K562 (cell line): ENCODE data around the gene SAXO1. TPM values are rescaled to one million over a fixed set of nuclear protein-coding genes. Genes with fewer than 3 reads are reported as not detected.

Experiments
- ATAC-seq: fragments of 200-7000 bp; cut with Tn5 transposase; 3 replicates; pipeline ENCODE4 v1.9.1; 2020; ENCODE audit warnings: moderate library complexity
- BruUV-seq: library from RNA; stranded (reverse); fragments of 400-500 nt; replicated peaks from 2 replicates; lab custom pipeline; 2021; lab: Mats Ljungman, UMichigan
- CTCF ChIA-PET: fragments of 300-600 bp; formaldehyde crosslinking; extraction: SDS; loops from one replicate; lab custom pipeline; 2021; ENCODE audit warnings: low intra/inter-chr PET ratio; lab: Yijun Ruan, JAX
- POLR2A ChIA-PET: fragments of 300-600, 350-650 bp; sonication (Branson Sonifier 250); formaldehyde crosslinking; extraction: SDS; loops from one replicate; lab custom pipeline; 2021; ENCODE audit warnings: antibody characterized with exemption, inconsistent platforms; lab: Yijun Ruan, JAX
- DNase-seq, 4 experiments: peaks; one replicate each; pipeline versions ENCODE4 v3.0.0 to v3.0.0-alpha.2; 2011 to 2018; ENCODE audit warnings: low spot score in 3 of 4, mixed read lengths in 3 of 4; ENCODE audit errors: extremely low read depth in 1 of 4
- FAIRE-seq: peaks from 2 replicates; lab custom pipeline; 2011; peaks lifted over from hg19 to GRCh38; lab: Jason Lieb, UNC
- H2AFZ ChIP-seq: 2 replicates; pipeline ENCODE4 v1.6.0; 2011; ENCODE audit warnings: low read depth, low read length, control low read depth, inconsistent platforms
- H3K27ac ChIP-seq: fragments of 200-600 bp; 3 replicates; pipeline ENCODE4 v1.8.0; 2011; ENCODE audit warnings: low read depth, mild to moderate bottlenecking, control low read depth, inconsistent platforms, low read length, moderate library complexity, mixed read lengths; ENCODE audit errors: extremely low read depth
- H3K27me3 ChIP-seq, 2 experiments: fragments of 300-600 bp in 1 of 2; 2 replicates in 1 of 2; 3 replicates in 1 of 2; pipeline versions ENCODE4 v1.6.0 to v1.8.0; 2011; ENCODE audit warnings: inconsistent platforms in 2 of 2, low read length in 2 of 2, mild to moderate bottlenecking in 1 of 2, mixed read lengths in 1 of 2, moderate library complexity in 1 of 2; ENCODE audit not compliant: control insufficient read depth in 2 of 2, insufficient read depth in 2 of 2
- H3K36me3 ChIP-seq: fragments of 300-600 bp; 3 replicates; pipeline ENCODE4 v1.8.0; 2011; ENCODE audit warnings: mild to moderate bottlenecking, low read length, inconsistent platforms; ENCODE audit not compliant: control insufficient read depth, insufficient read depth
- H3K4me1 ChIP-seq, 2 experiments: fragments of 200-600 bp in 1 of 2; replicated peaks in 1 of 2; 2 replicates in 1 of 2; 3 replicates in 1 of 2; pipeline versions ENCODE4 v1.5.1 to v1.8.0; 2011; ENCODE audit warnings: inconsistent platforms in 2 of 2, low read length in 2 of 2, mild to moderate bottlenecking in 1 of 2, mixed read lengths in 1 of 2, moderate library complexity in 1 of 2; ENCODE audit not compliant: control insufficient read depth in 2 of 2, insufficient read depth in 2 of 2
- H3K4me2 ChIP-seq: 2 replicates; pipeline ENCODE4 v1.6.1; 2011; ENCODE audit warnings: low read length, control low read depth, inconsistent platforms, mixed read lengths; ENCODE audit not compliant: insufficient read depth
- H3K4me3 ChIP-seq: fragments of 200-600 bp; sonication (generic), shearing (Covaris generic); 2 replicates; pipeline ENCODE4 v1.5.1; 2016; ENCODE audit warnings: control low read depth, inconsistent platforms
- H3K79me2 ChIP-seq: fragments of 200-600 bp; 3 replicates; pipeline ENCODE4 v1.8.0; 2011; ENCODE audit warnings: low read length, inconsistent platforms; ENCODE audit not compliant: control insufficient read depth, insufficient read depth
- H3K9ac ChIP-seq, 2 experiments: 2 replicates each; pipeline versions ENCODE4 v1.6.0 to v1.6.1; 2011; ENCODE audit warnings: low read depth in 2 of 2, low read length in 2 of 2, control low read depth in 1 of 2, inconsistent platforms in 1 of 2, mild to moderate bottlenecking in 1 of 2, mixed read lengths in 1 of 2; ENCODE audit not compliant: insufficient read depth in 1 of 2
- H3K9me1 ChIP-seq: one replicate; pipeline ENCODE4 v1.6.0; 2011; ENCODE audit warnings: inconsistent platforms, mild to moderate bottlenecking, low read length, moderate library complexity; ENCODE audit not compliant: control insufficient read depth, insufficient read depth
- H3K9me3 ChIP-seq: replicated peaks from 2 replicates; pipeline ENCODE4 v1.5.1; 2011; ENCODE audit warnings: low read depth, low read length, inconsistent platforms; ENCODE audit not compliant: control insufficient read depth, insufficient read depth
- H4K20me1 ChIP-seq: replicated peaks from 2 replicates; pipeline ENCODE4 v1.6.1; 2011; ENCODE audit warnings: low read length, inconsistent platforms, mixed read lengths; ENCODE audit not compliant: control insufficient read depth, insufficient read depth
- E2F1 ChIP-seq: sonication (generic); formaldehyde crosslinking; IDR thresholded peaks from 2 replicates; pipeline ENCODE4 v1.8.1; 2023; ENCODE audit warnings: mild to moderate bottlenecking, missing genetic modification reagents, moderate library complexity
- ETV1 ChIP-seq: fragments of 450-650 bp; conservative IDR thresholded peaks from 2 replicates; pipeline ENCODE4 v1.6.1; 2016; ENCODE audit warnings: missing genetic modification characterization, control low read depth, low read depth, missing compliant biosample characterization
- ETV5 ChIP-seq: sonication (generic); formaldehyde crosslinking; IDR thresholded peaks from 2 replicates; pipeline ENCODE4 v1.4.0; 2020; ENCODE audit warnings: low read depth, mild to moderate bottlenecking, missing genetic modification reagents
- FOXP1 ChIP-seq: sonication (generic); formaldehyde crosslinking; IDR thresholded peaks from 2 replicates; pipeline ENCODE4 v1.8.0; 2022; ENCODE audit warnings: mild to moderate bottlenecking, missing genetic modification reagents
- GTF2A2 ChIP-seq: IDR thresholded peaks from 2 replicates; pipeline ENCODE4 v1.6.1; 2016; ENCODE audit warnings: mild to moderate bottlenecking, missing genetic modification characterization, missing compliant biosample characterization
- MTA3 ChIP-seq: fragments of 450-650 bp; formaldehyde crosslinking; IDR thresholded peaks from 2 replicates; pipeline ENCODE4 v1.6.1; 2017; ENCODE audit warnings: mild to moderate bottlenecking, borderline replicate concordance
- OTX1 ChIP-seq: fragments of 450-650 bp; formaldehyde crosslinking; IDR thresholded peaks from 2 replicates; pipeline ENCODE4 v1.4.0; 2022; ENCODE audit warnings: mild to moderate bottlenecking
- SLC30A9 ChIP-seq: fragments of 250-450 bp; sonication (Bioruptor Pico); IDR thresholded peaks from 2 replicates; pipeline ENCODE4 v1.8.0; 2022; ENCODE audit warnings: mild to moderate bottlenecking, moderate library complexity
- SRSF7 ChIP-seq: fragments of 200-400 bp; formaldehyde crosslinking; optimal IDR thresholded peaks from 2 replicates; pipeline ENCODE3; 2017; ENCODE audit warnings: mild to moderate bottlenecking, low read depth, low read length
- SRSF9 ChIP-seq: fragments of 200-400 bp; formaldehyde crosslinking; IDR thresholded peaks from 2 replicates; pipeline ENCODE4 v1.6.1; 2017; ENCODE audit warnings: low read depth, low read length, borderline replicate concordance
- TOE1 ChIP-seq, 2 experiments: fragments of 450-650 bp in 1 of 2; sonication (generic) in 1 of 2; formaldehyde crosslinking in 1 of 2; IDR thresholded peaks; 2 replicates each; pipeline versions ENCODE4 v1.7.1 to v1.8.0; 2016 to 2022; ENCODE audit warnings: borderline replicate concordance in 2 of 2, mild to moderate bottlenecking in 2 of 2, antibody characterized with exemption in 1 of 2, inconsistent platforms in 1 of 2, low read depth in 1 of 2, missing genetic modification reagents in 1 of 2, moderate library complexity in 1 of 2
- ZNF212 ChIP-seq: fragments of 450-650 bp; formaldehyde crosslinking; IDR thresholded peaks from 2 replicates; pipeline ENCODE4 v1.4.0; 2020; ENCODE audit warnings: mild to moderate bottlenecking
- WGBS: fragments of 100-300 bp; shearing (Covaris generic); methylation state at CpG from one replicate; pipeline ENCODE4 v1.1.6; 2016; ENCODE audit warnings: low coverage, mixed read lengths; ENCODE audit not compliant: insufficient coverage; ENCODE audit errors: missing lambda C conversion rate; 5-methylcytosine and 5-hydroxymethylcytosine counted together
- in situ Hi-C: fragments of 300-500 bp; cut with MboI; formaldehyde crosslinking; loops from 4 replicates; pipeline ENCODE4 v1.15.0; 2018; ENCODE audit warnings: inconsistent platforms, mixed read lengths
- intact Hi-C: fragments of 100-400 bp; cut with micrococcal nuclease; formaldehyde crosslinking; loops from 2 replicates; pipeline ENCODE4 v1.14.2; 2022
- polyA plus RNA-seq, 8 experiments: library from polyadenylated mRNA; depleted of rRNA in 4 of 8; stranded (reverse) in 5 of 8; unstranded in 3 of 8; fragments of >200 nt; fragmentation: Nextera tagmentation in 2 of 8; fragmentation: Illumina TruSeq in 1 of 8; extraction: Ambion mirVana in 2 of 8; extraction: Trizol in 1 of 8; gene quantifications; 2 replicates each; pipeline versions ENCODE4 v1.2.1 to v1.2.3, GENCODE V29; 2011 to 2014; ENCODE audit warnings: inconsistent platforms in 1 of 8, missing spikeins in 1 of 8
- total RNA-seq, 7 experiments: library from RNA; depleted of rRNA in 6 of 7; stranded (reverse); fragments of >200 nt in 6 of 7; fragmentation: Illumina TruSeq in 2 of 7; extraction: Trizol in 2 of 7; gene quantifications; 2 replicates each; pipeline versions ENCODE4 v1.2.1 to v1.2.3, GENCODE V29; 2011 to 2021; ENCODE audit warnings: low replicate concordance in 1 of 7
- TF ChIP-seq, protein P1 (sequence below): fragments of 450-650 bp; IDR thresholded peaks from 2 replicates; pipeline ENCODE4 v1.6.1; 2016; ENCODE audit warnings: mild to moderate bottlenecking

SAXO1 gene
- total and polyA plus RNA-seq, 9 of the 15 experiments (the other 6 are each of a cell fraction or from before 2014, with no cell fraction given): 0.04 TPM; not detected in 8

DNA sequence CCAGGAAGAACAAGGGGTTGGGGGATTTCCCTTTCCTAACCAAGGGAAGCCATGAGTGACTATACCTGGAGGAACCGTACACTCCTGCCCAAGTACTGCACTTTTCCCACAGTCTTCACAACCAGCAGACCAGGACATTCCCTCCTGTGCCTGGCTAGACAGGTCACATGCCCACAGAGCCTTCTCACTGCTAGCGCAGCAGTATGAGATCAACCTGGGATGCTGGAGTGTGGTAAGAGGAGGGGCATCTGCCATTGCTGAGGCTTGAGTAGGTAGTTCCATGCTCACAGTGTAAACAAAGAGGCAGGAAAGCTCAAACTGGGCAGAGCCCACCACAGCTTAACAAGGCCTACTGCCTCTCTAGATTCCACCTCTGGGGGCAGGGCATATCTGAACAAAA, 35.9 kb downstream of the SAXO1 start:
- no peak overlapping the region for H3K4me2 ChIP-seq
- in situ Hi-C loops: no loop called here
- H3K27me3 ChIP-seq: no peaks in the 10 kb centered on the region; a peak in 1 of 5 replicates
- no peaks in the 10 kb centered on the region for H3K79me2 ChIP-seq
- intact Hi-C loops: no loop called here
- no peak overlapping the region for H3K4me3 ChIP-seq
- no peak for DNase-seq
- H3K9me3 ChIP-seq: no peaks in the 10 kb centered on the region
- ATAC-seq: no peak
- TF ChIP-seq ETV1 (tag) (no peak), TOE1 (IDR thresholded peaks at IDR 0.05; ENCODE audit: borderline replicate concordance) (no peak), TOE1 (CRISPR knock-in tag; IDR thresholded peaks at IDR 0.05; ENCODE audit: borderline replicate concordance, low read depth) (no peak), ETV5 (CRISPR knock-in tag) (no peak), OTX1 (CRISPR knock-in tag) (no peak), MTA3 (no peak), SRSF9 (no peak), FOXP1 (CRISPR knock-in tag) (no peak), ZNF212 (CRISPR knock-in tag) (no peak), GTF2A2 (no peak), SRSF7 (no peak), E2F1 (CRISPR knock-in tag) (no peak), SLC30A9 (no peak)
- TF ChIP-seq, protein P1, sequence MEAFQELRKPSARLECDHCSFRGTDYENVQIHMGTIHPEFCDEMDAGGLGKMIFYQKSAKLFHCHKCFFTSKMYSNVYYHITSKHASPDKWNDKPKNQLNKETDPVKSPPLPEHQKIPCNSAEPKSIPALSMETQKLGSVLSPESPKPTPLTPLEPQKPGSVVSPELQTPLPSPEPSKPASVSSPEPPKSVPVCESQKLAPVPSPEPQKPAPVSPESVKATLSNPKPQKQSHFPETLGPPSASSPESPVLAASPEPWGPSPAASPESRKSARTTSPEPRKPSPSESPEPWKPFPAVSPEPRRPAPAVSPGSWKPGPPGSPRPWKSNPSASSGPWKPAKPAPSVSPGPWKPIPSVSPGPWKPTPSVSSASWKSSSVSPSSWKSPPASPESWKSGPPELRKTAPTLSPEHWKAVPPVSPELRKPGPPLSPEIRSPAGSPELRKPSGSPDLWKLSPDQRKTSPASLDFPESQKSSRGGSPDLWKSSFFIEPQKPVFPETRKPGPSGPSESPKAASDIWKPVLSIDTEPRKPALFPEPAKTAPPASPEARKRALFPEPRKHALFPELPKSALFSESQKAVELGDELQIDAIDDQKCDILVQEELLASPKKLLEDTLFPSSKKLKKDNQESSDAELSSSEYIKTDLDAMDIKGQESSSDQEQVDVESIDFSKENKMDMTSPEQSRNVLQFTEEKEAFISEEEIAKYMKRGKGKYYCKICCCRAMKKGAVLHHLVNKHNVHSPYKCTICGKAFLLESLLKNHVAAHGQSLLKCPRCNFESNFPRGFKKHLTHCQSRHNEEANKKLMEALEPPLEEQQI: no peak
- H3K9ac ChIP-seq: no peak overlapping the region
- H4K20me1 ChIP-seq: no peaks in the 10 kb centered on the region
- no peaks in the 10 kb centered on the region for H3K9me1 ChIP-seq
- no peaks in the 10 kb centered on the region for H3K4me1 ChIP-seq
- no TSS peak for BruUV-seq
- CTCF ChIA-PET: no interaction called here
- WGBS: 0% methylated on average over 2 of the region's 2 CpGs
- H3K36me3 ChIP-seq: no peaks in the 10 kb centered on the region
- no peak for FAIRE-seq
- H3K27ac ChIP-seq: no peak overlapping the region
- POLR2A ChIA-PET: no interaction called here
- no peak overlapping the region for H2AFZ ChIP-seq
